ENCODE data around the gene C1orf50.

C1orf50 gene

DNA sequence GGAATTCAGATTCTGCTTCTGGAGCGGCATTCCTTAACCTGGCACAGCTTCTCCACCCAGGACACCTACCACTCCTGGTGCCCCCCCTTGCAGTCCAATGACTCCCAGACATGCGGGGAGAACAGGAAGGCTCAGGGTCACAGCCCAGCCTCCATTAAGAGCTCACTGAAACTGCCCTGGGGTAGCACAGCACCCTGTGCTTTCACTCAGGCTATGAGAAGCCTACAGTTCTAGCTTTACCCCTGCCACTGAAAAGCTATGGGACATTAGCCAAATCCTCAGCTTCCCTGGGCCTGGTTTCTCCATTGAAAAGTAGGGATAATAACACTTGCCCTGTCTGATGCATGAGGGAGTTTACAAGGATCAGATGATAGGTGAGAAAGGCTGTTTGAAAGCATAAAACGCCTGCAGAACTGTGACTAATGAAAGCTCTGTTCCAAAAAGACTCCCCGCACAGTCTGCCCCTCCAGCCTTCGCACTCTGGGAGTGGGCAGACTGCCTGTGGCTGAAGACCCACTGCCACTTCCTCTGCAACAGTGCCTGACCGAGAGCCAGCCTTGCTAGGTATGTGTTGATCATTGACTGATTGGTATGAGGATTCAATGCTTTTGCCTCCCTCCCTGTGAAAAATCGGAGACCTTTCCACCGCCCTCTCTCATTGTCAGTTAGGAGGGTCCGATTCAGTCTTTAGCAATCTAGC, 24.3 kb upstream of the C1orf50 start:
- no peak for TF ChIP-seq POLR2AphosphoS5 (IDR thresholded peaks at IDR 0.05; ENCODE audit: low read depth, low read length)
- no peak for TF ChIP-seq TAF1 (IDR thresholded peaks at IDR 0.05; ENCODE audit: borderline replicate concordance, insufficient read depth, low read length)
- no peak for TF ChIP-seq SIN3A (IDR thresholded peaks at IDR 0.05; ENCODE audit: borderline replicate concordance, insufficient read depth, low read length)
- TF ChIP-seq FOXP2 (optimal IDR thresholded peaks at IDR 0.05; ENCODE audit: borderline replicate concordance, extremely low read depth, extremely low read length, insufficient read depth) = no peak
- TF ChIP-seq, protein P1, sequence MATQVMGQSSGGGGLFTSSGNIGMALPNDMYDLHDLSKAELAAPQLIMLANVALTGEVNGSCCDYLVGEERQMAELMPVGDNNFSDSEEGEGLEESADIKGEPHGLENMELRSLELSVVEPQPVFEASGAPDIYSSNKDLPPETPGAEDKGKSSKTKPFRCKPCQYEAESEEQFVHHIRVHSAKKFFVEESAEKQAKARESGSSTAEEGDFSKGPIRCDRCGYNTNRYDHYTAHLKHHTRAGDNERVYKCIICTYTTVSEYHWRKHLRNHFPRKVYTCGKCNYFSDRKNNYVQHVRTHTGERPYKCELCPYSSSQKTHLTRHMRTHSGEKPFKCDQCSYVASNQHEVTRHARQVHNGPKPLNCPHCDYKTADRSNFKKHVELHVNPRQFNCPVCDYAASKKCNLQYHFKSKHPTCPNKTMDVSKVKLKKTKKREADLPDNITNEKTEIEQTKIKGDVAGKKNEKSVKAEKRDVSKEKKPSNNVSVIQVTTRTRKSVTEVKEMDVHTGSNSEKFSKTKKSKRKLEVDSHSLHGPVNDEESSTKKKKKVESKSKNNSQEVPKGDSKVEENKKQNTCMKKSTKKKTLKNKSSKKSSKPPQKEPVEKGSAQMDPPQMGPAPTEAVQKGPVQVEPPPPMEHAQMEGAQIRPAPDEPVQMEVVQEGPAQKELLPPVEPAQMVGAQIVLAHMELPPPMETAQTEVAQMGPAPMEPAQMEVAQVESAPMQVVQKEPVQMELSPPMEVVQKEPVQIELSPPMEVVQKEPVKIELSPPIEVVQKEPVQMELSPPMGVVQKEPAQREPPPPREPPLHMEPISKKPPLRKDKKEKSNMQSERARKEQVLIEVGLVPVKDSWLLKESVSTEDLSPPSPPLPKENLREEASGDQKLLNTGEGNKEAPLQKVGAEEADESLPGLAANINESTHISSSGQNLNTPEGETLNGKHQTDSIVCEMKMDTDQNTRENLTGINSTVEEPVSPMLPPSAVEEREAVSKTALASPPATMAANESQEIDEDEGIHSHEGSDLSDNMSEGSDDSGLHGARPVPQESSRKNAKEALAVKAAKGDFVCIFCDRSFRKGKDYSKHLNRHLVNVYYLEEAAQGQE (IDR thresholded peaks at IDR 0.05; ENCODE audit: insufficient read depth in 1 of 2, low read depth in 2 of 2, low read length in 2 of 2) = no peak

DNA sequence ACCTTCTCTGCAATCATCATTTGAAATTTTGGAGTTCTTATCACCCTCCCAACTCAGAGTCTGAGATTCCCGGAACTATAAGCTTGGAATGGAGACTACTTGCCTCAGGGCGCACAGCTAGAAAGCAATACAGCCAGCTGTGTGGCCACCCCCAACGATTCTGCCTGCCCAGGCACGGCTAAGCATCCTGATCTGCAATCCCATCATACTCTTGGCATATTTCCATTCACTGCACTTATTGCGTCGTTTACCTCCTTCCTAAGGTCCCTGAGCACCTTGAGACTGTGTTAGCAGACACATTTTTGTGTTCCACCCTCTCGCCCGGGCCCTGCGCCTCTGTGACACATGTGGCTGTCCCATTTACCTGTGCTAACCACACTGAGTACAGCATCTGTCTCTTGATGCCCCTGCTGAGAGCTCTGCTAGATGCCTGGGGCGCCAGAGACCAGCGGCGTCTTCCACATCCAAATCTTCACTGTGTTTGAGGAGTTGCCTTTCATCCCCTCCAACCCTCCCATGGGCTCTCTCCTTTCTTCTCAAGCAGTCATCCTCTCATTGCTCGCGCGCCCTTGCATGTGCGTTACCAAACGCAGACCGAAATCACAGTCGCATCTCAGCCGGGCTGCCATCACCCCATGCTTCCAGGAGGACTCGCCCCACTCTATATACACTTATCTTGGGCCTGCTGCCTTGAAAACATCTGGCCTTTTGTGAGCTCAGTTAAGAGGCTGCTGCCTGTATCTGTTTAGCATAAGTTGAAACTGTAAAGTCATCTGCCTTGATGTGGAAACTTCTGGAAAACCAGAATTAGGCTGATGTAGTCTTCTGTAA, 23.5 kb upstream of the C1orf50 start:
- no peak for TF ChIP-seq SIN3A (IDR thresholded peaks at IDR 0.05; ENCODE audit: borderline replicate concordance, insufficient read depth, low read length)
- TF ChIP-seq FOXP2 (optimal IDR thresholded peaks at IDR 0.05; ENCODE audit: borderline replicate concordance, extremely low read depth, extremely low read length, insufficient read depth) = no peak
- no peak for TF ChIP-seq TAF1 (IDR thresholded peaks at IDR 0.05; ENCODE audit: borderline replicate concordance, insufficient read depth, low read length)
- no peak for TF ChIP-seq POLR2AphosphoS5 (IDR thresholded peaks at IDR 0.05; ENCODE audit: low read depth, low read length)
- TF ChIP-seq, protein P1 (IDR thresholded peaks at IDR 0.05; ENCODE audit: insufficient read depth in 1 of 2, low read depth in 2 of 2, low read length in 2 of 2) = no peak

DNA sequence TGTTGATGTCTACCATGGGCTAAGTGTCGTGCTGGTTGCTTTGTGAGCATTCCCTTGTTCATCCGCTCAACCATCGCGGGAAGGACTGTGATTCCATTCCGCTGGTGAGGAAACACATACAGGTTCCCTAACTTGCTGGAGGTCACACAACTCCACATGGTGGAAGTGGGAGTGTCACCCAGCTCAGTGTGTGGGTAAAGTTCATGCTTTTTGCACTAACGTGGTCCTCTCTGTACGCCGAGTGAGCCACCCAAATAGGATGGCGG, 23.0 kb upstream of the C1orf50 start:
- no peak for TF ChIP-seq FOXP2 (optimal IDR thresholded peaks at IDR 0.05; ENCODE audit: borderline replicate concordance, extremely low read depth, extremely low read length, insufficient read depth)
- no peak for TF ChIP-seq POLR2AphosphoS5 (IDR thresholded peaks at IDR 0.05; ENCODE audit: low read depth, low read length)
- TF ChIP-seq, protein P1 (IDR thresholded peaks at IDR 0.05; ENCODE audit: insufficient read depth in 1 of 2, low read depth in 2 of 2, low read length in 2 of 2) = no peak

DNA sequence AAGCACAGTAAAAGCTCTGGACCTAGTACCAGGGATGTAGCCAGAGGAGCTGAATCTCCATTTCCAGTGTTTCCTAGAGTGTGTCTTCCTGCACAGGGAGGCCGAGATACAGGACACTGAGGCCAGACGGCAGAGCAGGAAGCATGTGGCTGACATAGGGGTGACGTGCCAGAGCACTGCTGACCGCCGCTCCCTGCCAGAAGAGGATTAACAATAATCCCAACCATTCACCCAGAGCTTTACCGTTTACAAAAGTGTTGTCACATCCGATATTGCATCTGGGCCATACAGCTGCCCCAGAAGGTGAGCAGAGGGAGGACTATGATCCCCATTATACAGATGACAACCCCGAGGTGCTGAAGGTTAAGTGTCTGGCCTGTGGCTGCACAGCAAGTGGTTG, 21.2 kb upstream of the C1orf50 start:
- no peak for TF ChIP-seq SIN3A (IDR thresholded peaks at IDR 0.05; ENCODE audit: borderline replicate concordance, insufficient read depth, low read length)
- TF ChIP-seq POLR2AphosphoS5 (IDR thresholded peaks at IDR 0.05; ENCODE audit: low read depth, low read length) = no peak
- TF ChIP-seq TAF1 (IDR thresholded peaks at IDR 0.05; ENCODE audit: borderline replicate concordance, insufficient read depth, low read length) = no peak

DNA sequence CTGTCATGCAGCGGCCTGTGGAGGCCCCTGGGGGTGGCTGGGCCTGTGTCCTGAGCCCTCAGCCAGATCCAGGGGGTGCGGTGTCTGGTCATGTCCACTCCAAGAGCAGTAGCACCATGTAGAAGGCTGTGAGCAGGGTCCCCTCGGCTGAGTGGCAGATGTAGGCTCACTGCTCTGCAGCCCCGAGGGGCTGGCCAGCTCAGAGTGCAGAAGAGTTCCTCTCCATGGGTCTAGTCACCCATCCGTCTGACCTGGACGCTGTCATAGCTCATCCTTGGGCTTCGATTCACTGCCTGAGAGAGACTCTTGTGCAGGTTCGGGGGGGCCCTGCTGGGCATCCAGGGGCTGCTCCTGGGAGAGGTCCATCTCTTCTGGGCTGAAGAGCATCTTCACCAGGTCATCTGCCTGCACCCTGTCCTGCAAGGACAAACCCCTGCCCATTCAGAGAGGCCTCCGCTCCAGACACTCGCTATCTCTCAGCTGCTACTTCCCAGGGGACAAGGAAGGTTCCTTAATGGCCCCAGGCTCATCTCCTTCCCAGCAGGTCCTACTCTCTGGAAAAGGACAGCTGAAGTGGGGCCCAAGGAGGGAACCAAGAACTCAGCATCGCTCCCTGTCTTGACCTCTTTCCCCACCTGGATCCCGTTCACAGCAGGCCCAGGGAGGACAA, 20.5 kb upstream of the C1orf50 start:
- TF ChIP-seq FOXP2 (optimal IDR thresholded peaks at IDR 0.05; ENCODE audit: borderline replicate concordance, extremely low read depth, extremely low read length, insufficient read depth) = no peak
- TF ChIP-seq POLR2AphosphoS5 (IDR thresholded peaks at IDR 0.05; ENCODE audit: low read depth, low read length) = no peak

DNA sequence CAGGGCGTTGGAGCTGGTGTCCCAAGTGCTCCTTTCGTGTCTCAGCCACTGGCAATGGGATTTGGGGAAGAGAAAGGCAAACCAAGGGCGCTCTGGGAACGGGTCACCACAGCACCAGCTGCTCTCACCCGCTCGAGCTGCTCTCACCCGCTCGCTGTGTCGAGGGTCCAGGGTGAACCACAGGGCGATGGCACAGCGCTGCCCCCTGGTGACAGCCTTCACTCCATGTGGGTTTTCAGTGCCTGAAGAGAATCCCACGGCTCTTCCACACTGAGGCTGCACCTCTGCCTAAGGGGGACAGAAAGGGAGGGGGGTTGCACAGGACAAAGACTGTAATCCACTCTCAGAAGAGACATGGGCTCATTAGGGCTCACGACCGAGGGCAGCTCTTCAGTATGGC, 19.9 kb upstream of the C1orf50 start:
- TF ChIP-seq POLR2AphosphoS5 (IDR thresholded peaks at IDR 0.05; ENCODE audit: low read depth, low read length) (no peak), SIN3A (IDR thresholded peaks at IDR 0.05; ENCODE audit: borderline replicate concordance, insufficient read depth, low read length) (no peak), FOXP2 (optimal IDR thresholded peaks at IDR 0.05; ENCODE audit: borderline replicate concordance, extremely low read depth, extremely low read length, insufficient read depth) (no peak), TAF1 (IDR thresholded peaks at IDR 0.05; ENCODE audit: borderline replicate concordance, insufficient read depth, low read length) (no peak)
- TF ChIP-seq, protein P1 (IDR thresholded peaks at IDR 0.05; ENCODE audit: insufficient read depth in 1 of 2, low read depth in 2 of 2, low read length in 2 of 2) = no peak

All from PFSK-1 (cell line).